ENCODE data around the gene EML5.

DNA sequence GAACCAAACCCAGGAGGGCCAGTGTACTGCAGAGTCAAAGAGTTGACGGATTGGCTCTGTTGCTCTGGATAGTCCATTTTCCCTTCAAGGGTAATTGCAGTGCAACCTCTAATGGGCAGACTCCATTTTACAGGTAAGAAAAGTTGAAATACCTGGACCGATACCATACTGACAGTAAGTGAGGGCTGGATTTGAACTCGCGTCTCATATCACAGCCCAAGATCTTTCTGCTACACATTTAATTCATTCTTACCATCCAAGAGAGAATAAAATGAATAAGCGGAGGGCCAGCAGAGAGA, 230.3 kb downstream of the EML5 start:
- TF ChIP-seq, protein P1, sequence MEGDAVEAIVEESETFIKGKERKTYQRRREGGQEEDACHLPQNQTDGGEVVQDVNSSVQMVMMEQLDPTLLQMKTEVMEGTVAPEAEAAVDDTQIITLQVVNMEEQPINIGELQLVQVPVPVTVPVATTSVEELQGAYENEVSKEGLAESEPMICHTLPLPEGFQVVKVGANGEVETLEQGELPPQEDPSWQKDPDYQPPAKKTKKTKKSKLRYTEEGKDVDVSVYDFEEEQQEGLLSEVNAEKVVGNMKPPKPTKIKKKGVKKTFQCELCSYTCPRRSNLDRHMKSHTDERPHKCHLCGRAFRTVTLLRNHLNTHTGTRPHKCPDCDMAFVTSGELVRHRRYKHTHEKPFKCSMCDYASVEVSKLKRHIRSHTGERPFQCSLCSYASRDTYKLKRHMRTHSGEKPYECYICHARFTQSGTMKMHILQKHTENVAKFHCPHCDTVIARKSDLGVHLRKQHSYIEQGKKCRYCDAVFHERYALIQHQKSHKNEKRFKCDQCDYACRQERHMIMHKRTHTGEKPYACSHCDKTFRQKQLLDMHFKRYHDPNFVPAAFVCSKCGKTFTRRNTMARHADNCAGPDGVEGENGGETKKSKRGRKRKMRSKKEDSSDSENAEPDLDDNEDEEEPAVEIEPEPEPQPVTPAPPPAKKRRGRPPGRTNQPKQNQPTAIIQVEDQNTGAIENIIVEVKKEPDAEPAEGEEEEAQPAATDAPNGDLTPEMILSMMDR (IDR thresholded peaks at IDR 0.05; ENCODE audit: poor library complexity) = no peak
- TF ChIP-seq EZH2 (IDR thresholded peaks at IDR 0.05; ENCODE audit: borderline replicate concordance) (no peak), EZH2phosphoT487 (IDR thresholded peaks at IDR 0.05; ENCODE audit: low read depth, severe bottlenecking, unreplicated experiment) (no peak)
